Stimulated activated naive CD8-positive, alpha-beta T cell treated with anti-CD3 and anti-CD28 coated beads, Interleukin-15, amount 100 ng/mL, for 72 hours (primary cell): ENCODE measurements around the gene TNRC6C.

Source experiments
- ATAC-seq: fragments of 150-1000 bp; cut with Tn5 transposase; 2 replicates; pipeline ENCODE4 v1.10.0; 2021; ENCODE audit warnings: mild to moderate bottlenecking, moderate library complexity
- DNase-seq, 2 donors: peaks; one replicate each; pipeline ENCODE4 v3.0.0; 2021 to 2022
- H3K27ac Mint-ChIP-seq, 2 donors: one replicate each; pipeline ENCODE4 v1.8.0; 2022; ENCODE audit warnings: mild to moderate bottlenecking in 2 of 2, mixed read lengths in 2 of 2, moderate library complexity in 2 of 2
- H3K27me3 Mint-ChIP-seq: one replicate; pipeline ENCODE4 v1.8.0; 2022; ENCODE audit warnings: mixed read lengths
- H3K4me1 Mint-ChIP-seq: one replicate; pipeline ENCODE4 v1.8.0; 2022; ENCODE audit warnings: mild to moderate bottlenecking, mixed read lengths
- H3K4me3 Mint-ChIP-seq, 2 donors: one replicate each; pipeline ENCODE4 v1.8.0; 2022; ENCODE audit warnings: mild to moderate bottlenecking in 2 of 2, mixed read lengths in 2 of 2, moderate library complexity in 1 of 2
- H3K9me3 Mint-ChIP-seq, 2 donors: one replicate each; pipeline ENCODE4 v1.8.0; 2022; ENCODE audit warnings: mixed read lengths in 2 of 2

TNRC6C gene

GRCh38 chr17:78128551-78129350 lies 170.2 kb downstream of the TNRC6C start, which contains the start of gene TMC6:
Gene TMC6, minus strand, starts transcription at chr17:78128755. Its CDS starts 1,923 bp downstream, at chr17:78126832.
- peaks cover 78% of the 10 kb centered on the region for H3K4me1 Mint-ChIP-seq
- H3K9me3 Mint-ChIP-seq, result no peaks in the 10 kb centered on the region
- peak; percentile 77 to 81 for DNase-seq
- H3K27ac Mint-ChIP-seq, result peak within 1 kb of the TSS; percentile 86 to 97
- peak within 1 kb of the TSS; percentile 92 to 100 for H3K4me3 Mint-ChIP-seq
- no peaks in the 10 kb centered on the region for H3K27me3 Mint-ChIP-seq
- ATAC-seq, result peak; percentile 36

- ATAC-seq (peak; percentile 3), DNase-seq (peak in 1 of 2 donors; percentile 67)
Observed at GRCh38 chr17:78129351-78130089, 171.0 kb downstream of the TNRC6C start.

DNA sequence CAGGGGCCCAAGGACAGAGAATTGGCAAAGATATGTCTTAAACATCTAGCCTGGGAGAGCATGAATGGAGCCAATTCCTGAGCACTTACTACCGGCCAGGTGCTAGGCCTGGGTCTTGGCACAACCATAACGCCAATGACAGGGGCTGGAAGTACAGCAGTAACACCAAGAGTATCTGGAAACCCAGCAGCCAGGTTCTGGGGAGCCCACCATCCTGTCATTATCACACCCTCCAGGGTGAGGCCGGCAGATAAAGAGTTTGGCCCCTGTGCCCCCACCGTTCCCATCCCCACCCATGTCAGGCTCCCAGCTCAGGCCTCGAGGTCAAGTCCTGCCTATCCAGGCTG lies 171.6 kb downstream of the TNRC6C start:
- Mint-ChIP-seq H3K27me3 (no peaks in the 10 kb centered on the region), H3K27ac (peak overlapping the region in 1 of 2 donors; percentile 35), H3K9me3 (no peaks in the 10 kb centered on the region), H3K4me3 (peak overlapping the region; percentile 90 to 100), H3K4me1 (peaks cover 78% of the 10 kb centered on the region)
- DNase-seq, result no peak
- ATAC-seq, result no peak

More at GRCh38 chr17:78129351-78130089, 171.0 kb downstream of the TNRC6C start:
- Mint-ChIP-seq H3K4me1 (peaks cover 78% of the 10 kb centered on the region), H3K27ac (peak overlapping the region; percentile 72 to 97), H3K9me3 (no peaks in the 10 kb centered on the region), H3K4me3 (peak overlapping the region; percentile 90 to 100), H3K27me3 (no peaks in the 10 kb centered on the region)

GRCh38 chr17:78130437-78131101 lies 172.1 kb downstream of the TNRC6C start, which contains the start of gene TMC8:
Gene TMC8, plus strand, starts transcription at chr17:78130771. Its CDS starts 818 bp downstream, at chr17:78131589.
- Mint-ChIP-seq H3K4me1 (peaks cover 78% of the 10 kb centered on the region), H3K27ac (peak within 1 kb of the TSS; percentile 93 to 98), H3K4me3 (peak within 1 kb of the TSS; percentile 90 to 100), H3K27me3 (no peaks in the 10 kb centered on the region), H3K9me3 (no peaks in the 10 kb centered on the region)
- DNase-seq, result peak; percentile 80 to 88
- peak; percentile 66 for ATAC-seq

DNA sequence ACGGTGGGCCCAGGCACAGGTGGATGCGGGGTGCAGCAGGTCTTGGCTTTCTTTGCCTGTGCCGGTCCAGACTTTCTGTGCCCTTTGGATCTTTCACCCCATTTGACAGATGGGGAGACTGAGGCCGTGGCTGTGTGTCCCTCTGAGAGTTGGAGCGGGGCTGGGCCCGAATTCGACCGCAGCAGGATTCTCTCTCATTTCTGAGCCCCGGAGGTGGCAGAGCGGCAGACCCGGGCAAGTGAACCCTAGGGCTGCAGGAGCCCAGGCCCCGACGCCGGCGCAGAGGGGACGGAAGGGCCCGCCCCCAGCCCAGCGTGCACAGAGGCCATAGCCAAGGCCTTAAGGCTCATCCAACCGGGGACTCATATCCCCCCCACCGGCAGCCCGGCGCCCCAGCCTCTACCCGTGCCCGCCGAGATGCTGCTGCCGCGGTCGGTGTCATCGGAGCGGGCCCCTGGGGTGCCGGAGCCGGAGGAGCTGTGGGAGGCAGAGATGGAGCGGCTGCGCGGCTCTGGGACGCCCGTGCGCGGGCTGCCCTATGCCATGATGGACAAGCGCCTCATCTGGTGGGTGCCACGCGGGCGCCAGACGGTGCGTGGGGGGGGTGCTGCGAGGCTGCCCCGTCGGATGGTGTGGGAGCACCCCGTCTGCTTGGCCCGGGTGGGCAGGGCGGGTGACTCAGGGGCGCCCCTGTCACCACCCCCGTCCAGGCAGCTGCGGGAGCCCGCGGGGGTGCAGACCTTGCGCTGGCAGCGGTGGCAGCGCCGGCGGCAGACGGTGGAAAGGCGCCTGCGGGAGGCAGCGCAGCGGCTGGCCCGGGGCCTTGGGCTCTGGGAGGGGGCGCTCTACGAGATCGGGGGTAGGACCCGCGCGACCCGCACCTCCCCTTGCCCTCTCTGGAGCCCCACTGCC lies 172.9 kb downstream of the TNRC6C start:
- peak; percentile 26 for ATAC-seq
- H3K9me3 Mint-ChIP-seq, result no peaks in the 10 kb centered on the region
- H3K4me1 Mint-ChIP-seq, result peaks cover 78% of the 10 kb centered on the region
- peak overlapping the region; percentile 93 to 98 for H3K27ac Mint-ChIP-seq
- peak overlapping the region; percentile 90 to 100 for H3K4me3 Mint-ChIP-seq
- H3K27me3 Mint-ChIP-seq, result no peaks in the 10 kb centered on the region
- DNase-seq, result peak; percentile 69

DNA sequence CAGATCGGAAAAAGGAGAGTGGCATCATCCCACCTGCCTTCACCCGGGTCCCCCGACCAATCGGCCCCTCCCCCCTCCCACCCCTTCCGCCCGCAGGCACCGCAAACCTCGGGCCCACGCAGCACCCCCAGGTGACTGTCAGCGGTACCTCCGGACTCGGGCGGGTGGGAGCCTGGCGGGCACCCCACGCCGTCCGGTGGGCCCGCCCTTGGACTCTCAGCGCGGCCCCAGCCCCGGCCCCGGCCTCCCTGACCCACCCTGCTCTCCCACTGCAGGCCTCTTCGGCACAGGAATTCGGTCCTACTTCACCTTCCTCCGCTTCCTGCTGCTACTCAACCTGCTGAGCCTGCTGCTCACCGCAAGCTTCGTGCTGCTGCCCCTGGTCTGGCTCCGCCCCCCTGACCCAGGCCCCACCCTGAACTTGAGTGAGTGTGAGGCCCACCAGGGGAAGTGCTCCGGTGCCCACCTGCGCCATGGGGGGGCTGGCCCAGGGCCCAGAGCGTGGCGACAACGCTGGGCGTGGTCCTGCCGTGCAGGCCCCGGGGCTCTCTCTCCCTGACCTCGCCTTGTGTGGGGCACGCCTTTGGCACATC lies 173.7 kb downstream of the TNRC6C start:
- peak; percentile 74 to 81 for DNase-seq
- Mint-ChIP-seq H3K4me1 (peaks cover 78% of the 10 kb centered on the region), H3K27me3 (no peaks in the 10 kb centered on the region), H3K9me3 (no peaks in the 10 kb centered on the region), H3K4me3 (peak overlapping the region; percentile 90 to 95), H3K27ac (peak overlapping the region; percentile 11 to 74)
- ATAC-seq, result peak; percentile 16

- H3K4me3 Mint-ChIP-seq, result peak overlapping the region; percentile 90 to 95
- ATAC-seq, result no peak
- no peak for DNase-seq
- peaks cover 79% of the 10 kb centered on the region for H3K4me1 Mint-ChIP-seq
- no peak overlapping the region for H3K27ac Mint-ChIP-seq
- no peaks in the 10 kb centered on the region for H3K27me3 Mint-ChIP-seq
- no peaks in the 10 kb centered on the region for H3K9me3 Mint-ChIP-seq
Observed at GRCh38 chr17:78132767-78133178, 174.3 kb downstream of the TNRC6C start.

GRCh38 chr17:78133179-78133951 lies 174.9 kb downstream of the TNRC6C start:
- Mint-ChIP-seq H3K9me3 (no peaks in the 10 kb centered on the region), H3K4me3 (peak overlapping the region; percentile 90 to 95), H3K4me1 (peaks cover 84% of the 10 kb centered on the region), H3K27me3 (no peaks in the 10 kb centered on the region), H3K27ac (peak overlapping the region in 1 of 2 donors; percentile 23)
- DNase-seq (peak in 1 of 2 donors; percentile 28), ATAC-seq (no peak)

DNA sequence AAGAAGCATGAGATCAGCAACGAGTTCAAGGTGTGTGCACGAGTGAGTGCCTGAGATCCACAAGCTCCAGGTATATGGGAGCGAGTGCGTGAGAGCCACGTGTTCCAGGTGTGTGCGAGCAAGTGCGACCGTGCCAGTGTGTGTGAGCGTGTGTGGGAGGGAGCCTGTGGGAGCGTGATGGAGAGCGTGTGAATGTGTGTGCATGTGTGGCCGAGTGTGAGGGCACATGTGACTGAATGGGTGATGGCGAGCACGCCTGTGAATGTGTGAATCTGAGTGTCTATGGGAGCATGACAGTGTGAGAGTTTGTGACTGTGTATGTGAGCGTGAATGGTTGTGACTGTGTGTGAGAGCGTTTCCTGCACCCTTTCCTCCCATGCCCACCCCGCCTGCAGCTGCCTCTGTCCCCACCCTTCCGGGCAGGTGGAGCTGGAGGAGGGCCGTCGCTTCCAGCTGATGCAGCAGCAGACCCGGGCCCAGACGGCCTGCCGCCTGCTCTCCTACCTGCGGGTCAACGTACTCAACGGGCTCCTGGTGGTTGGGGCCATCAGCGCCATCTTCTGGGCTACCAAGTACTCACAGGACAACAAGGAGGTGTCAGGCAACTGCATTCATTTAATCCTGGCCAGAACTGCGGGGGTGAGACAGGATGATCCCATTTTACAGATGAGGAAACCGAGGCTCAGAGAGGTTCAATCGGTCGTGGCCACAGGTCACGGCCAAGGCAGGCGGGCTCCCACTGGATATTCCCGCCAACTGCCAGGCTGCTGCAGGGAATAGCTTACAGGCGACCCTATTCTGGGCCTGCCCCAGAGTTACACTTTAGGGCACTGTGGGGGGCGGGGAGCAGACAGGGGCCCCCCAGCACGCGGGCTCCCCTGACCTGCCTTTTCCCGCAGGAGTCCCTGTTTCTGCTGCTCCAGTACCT lies 175.7 kb downstream of the TNRC6C start:
- Mint-ChIP-seq H3K4me3 (peak overlapping the region; percentile 90 to 95), H3K9me3 (no peaks in the 10 kb centered on the region), H3K4me1 (peaks cover 87% of the 10 kb centered on the region), H3K27ac (peak overlapping the region in 1 of 2 donors; percentile 3), H3K27me3 (no peaks in the 10 kb centered on the region)
- ATAC-seq (peak; percentile 4), DNase-seq (peak; percentile 72 to 80)

DNA sequence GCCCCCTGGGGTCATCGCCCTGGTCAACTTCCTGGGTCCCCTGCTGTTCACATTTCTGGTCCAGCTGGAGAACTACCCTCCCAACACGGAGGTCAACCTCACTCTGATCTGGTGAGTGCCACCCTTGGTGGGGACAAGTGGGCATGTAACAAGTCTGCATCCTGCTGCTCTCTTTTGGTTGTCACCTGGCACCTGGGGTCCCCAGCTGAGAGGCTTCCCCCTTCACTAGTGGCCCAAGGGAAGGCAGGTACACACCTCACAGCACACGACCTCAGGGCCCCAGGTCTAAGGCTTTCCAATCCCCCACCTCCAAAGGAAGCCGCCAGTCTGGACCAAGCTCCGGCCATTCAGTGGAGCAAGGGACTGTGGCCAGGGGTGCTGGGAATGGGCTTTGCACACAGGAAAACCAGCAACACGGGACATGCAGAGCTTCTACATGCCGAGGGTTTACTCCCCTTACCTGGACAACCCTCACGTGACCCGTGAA lies 176.4 kb downstream of the TNRC6C start:
- DNase-seq, result no peak
- Mint-ChIP-seq H3K27me3 (no peaks in the 10 kb centered on the region), H3K4me1 (peaks cover 87% of the 10 kb centered on the region), H3K9me3 (no peaks in the 10 kb centered on the region), H3K4me3 (no peak overlapping the region), H3K27ac (no peak overlapping the region)
- ATAC-seq, result no peak

GRCh38 chr17:78135858-78136500 lies 177.5 kb downstream of the TNRC6C start:
- DNase-seq, result no peak
- Mint-ChIP-seq H3K27ac (peak overlapping the region in 1 of 2 donors; percentile 77), H3K4me3 (peak overlapping the region in 1 of 2 donors; percentile 31), H3K27me3 (no peaks in the 10 kb centered on the region), H3K9me3 (no peaks in the 10 kb centered on the region), H3K4me1 (peaks cover 85% of the 10 kb centered on the region)
- ATAC-seq, result no peak
